T-cell (primary cell): Measurements from ENCODE around the gene GPR25. TPM values are rescaled to one million over a fixed set of nuclear protein-coding genes. Genes with fewer than 3 reads are reported as not detected.
"Not testable (repeated sequence)": the region's sequence is repeated elsewhere in the genome, so short reads cannot be mapped to it uniquely, and the experiment has no call there.

Experiments
- ATAC-seq, 4 experiments: fragments of 200-7000 bp in 3 of 4; fragments of 150-1000 bp in 1 of 4; cut with Tn5 transposase; replicated peaks in 1 of 4; 1 replicate in 3 of 4; 2 replicates in 1 of 4; pipeline ENCODE4 v1.10.0; 2021; ENCODE audit warnings: moderate library complexity in 3 of 4, mild to moderate bottlenecking in 2 of 4, moderate number of reproducible peaks in 1 of 4
- CTCF ChIA-PET, 2 donors: fragments of 300-600 bp; sonication (Branson Sonifier 250); formaldehyde crosslinking; loops; one replicate each; lab custom pipeline; 2022; ENCODE audit warnings: antibody characterized with exemption in 2 of 2; lab: Charles Lee
- POLR2A ChIA-PET, 2 donors: fragments of 300-600 bp; sonication (Branson Sonifier 250); formaldehyde crosslinking; loops; one replicate each; lab custom pipeline; 2022; ENCODE audit warnings: antibody characterized with exemption in 2 of 2; lab: Charles Lee
- DNase-seq, 35 experiments: peaks; one replicate each; pipeline versions ENCODE4 v3.0.0 to v3.0.0-alpha.2; 2013 to 2023
- H3K27ac ChIP-seq: one replicate; pipeline ENCODE4 v1.5.1; 2013; ENCODE audit warnings: low read length
- H3K27me3 ChIP-seq, 2 experiments: replicated peaks in 1 of 2; 1 replicate in 1 of 2; 2 replicates in 1 of 2; pipeline versions ENCODE4 v1.6.1 to v1.7.0; 2013; ENCODE audit warnings: low read length in 1 of 2, mixed read lengths in 1 of 2; ENCODE audit not compliant: control insufficient read depth in 2 of 2, insufficient read depth in 2 of 2; ENCODE audit errors: extremely low read depth in 1 of 2
- H3K36me3 ChIP-seq, 2 donors: 1 replicate in 1 of 2; 2 replicates in 1 of 2; pipeline versions ENCODE4 v1.6.1 to v1.7.0; 2013; ENCODE audit warnings: low read length in 1 of 2; ENCODE audit not compliant: control insufficient read depth in 2 of 2, insufficient read depth in 1 of 2; ENCODE audit errors: extremely low read depth in 1 of 2
- H3K4me1 ChIP-seq, 2 experiments: 1 replicate in 1 of 2; 2 replicates in 1 of 2; pipeline versions ENCODE4 v1.6.1 to v1.7.0; 2013; ENCODE audit warnings: low read length in 2 of 2, mixed read lengths in 1 of 2; ENCODE audit not compliant: insufficient read depth in 2 of 2, control insufficient read depth in 1 of 2; ENCODE audit errors: extremely low read depth in 1 of 2
- H3K4me3 ChIP-seq, 2 donors: 1 replicate in 1 of 2; 2 replicates in 1 of 2; pipeline versions ENCODE4 v1.5.1 to v1.7.0; 2013; ENCODE audit warnings: mild to moderate bottlenecking in 2 of 2, low read length in 1 of 2, moderate library complexity in 1 of 2; ENCODE audit not compliant: control insufficient read depth in 1 of 2; ENCODE audit errors: extremely low read depth in 1 of 2
- H3K9me3 ChIP-seq: 2 replicates; pipeline ENCODE4 v1.7.0; 2013
- H3K27ac Mint-ChIP-seq, 2 donors: one replicate each; pipeline ENCODE4 v1.8.0; 2020 to 2021; ENCODE audit warnings: mild to moderate bottlenecking in 2 of 2, mixed read lengths in 2 of 2
- H3K27me3 Mint-ChIP-seq, 2 donors: one replicate each; pipeline ENCODE4 v1.8.0; 2021 to 2022; ENCODE audit warnings: mixed read lengths in 2 of 2
- H3K36me3 Mint-ChIP-seq: one replicate; pipeline ENCODE4 v1.8.0; 2021; ENCODE audit warnings: mixed read lengths
- H3K4me1 Mint-ChIP-seq, 3 donors: one replicate each; pipeline ENCODE4 v1.8.0; 2020 to 2022; ENCODE audit warnings: mixed read lengths in 3 of 3, mild to moderate bottlenecking in 1 of 3
- H3K4me3 Mint-ChIP-seq, 3 donors: one replicate each; pipeline ENCODE4 v1.8.0; 2020 to 2022; ENCODE audit warnings: mild to moderate bottlenecking in 3 of 3, mixed read lengths in 3 of 3, moderate library complexity in 3 of 3
- H3K9me3 Mint-ChIP-seq, 3 donors: one replicate each; pipeline ENCODE4 v1.8.0; 2020 to 2022; ENCODE audit warnings: mixed read lengths in 3 of 3
- WGBS: methylation state at CpG from one replicate; pipeline ENCODE4 v1.1.5; 2013; ENCODE audit warnings: missing lambda C conversion rate; ENCODE audit not compliant: insufficient coverage; 5-methylcytosine and 5-hydroxymethylcytosine counted together
- total RNA-seq, 35 experiments: library from RNA in 6 of 35; stranded (reverse) in 6 of 35; fragments of 120-200 nt in 1 of 35; gene quantifications; one replicate each; pipeline versions ENCODE4 v1.2.1 to v1.2.4 and lab custom pipeline; 2013 to 2026

GPR25 gene
- total RNA-seq, 5 donors from 2014 or later (not counting 1 experiment from before 2014, with no cell fraction given): 1.2 to 6.7 (median 1.8) TPM

DNA sequence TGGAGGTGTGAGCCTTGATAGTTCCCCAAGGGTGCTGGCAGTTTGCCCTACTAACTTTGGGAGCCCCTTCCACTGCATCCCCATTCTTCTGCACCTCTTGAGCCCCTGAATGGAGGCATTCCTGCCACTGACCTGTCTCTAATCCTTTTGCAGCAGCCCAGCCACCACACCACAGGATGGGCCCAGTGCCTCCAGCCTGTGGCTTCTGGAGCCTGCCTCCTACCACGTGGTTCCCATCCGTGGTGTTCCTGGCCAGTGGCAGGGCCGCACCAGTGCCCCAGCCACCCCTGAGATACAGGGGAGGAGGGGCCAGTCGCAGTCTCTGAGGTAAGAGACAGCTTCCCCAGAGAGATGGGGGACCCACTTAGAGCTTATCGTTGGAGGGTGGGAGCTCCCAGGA is 36.3 kb downstream of the GPR25 start:
- CTCF ChIA-PET: no interaction called here

DNA sequence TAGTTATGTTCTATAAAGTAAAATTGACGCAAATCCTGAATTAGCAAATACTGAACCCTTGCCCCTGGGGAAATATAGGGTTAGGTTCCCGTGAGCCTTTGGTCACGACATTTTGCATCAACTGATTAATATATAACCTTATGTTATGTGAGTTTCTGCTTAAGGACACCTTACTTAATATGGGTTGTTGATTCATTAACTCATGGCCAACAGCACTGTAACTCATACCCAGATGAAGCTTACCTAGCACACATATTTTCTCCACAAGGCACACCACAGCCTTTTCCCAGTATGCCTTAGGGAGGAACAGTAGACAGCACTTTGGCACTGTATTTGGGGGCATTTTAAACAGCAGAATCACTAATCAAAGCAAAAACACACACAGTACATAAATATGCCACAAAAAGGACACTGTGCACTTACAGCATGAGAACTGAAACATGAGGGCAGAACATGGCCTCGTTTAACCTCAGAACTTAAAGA is 37.0 kb downstream of the GPR25 start:
- 80% methylated on average over 1 of the region's 4 CpGs for WGBS
- Mint-ChIP-seq H3K27me3 (peaks cover 0 to 3% of the 10 kb centered on the region in 2 donors), H3K4me1 (peaks cover 19 to 26% (median 21%) of the 10 kb centered on the region in 3 donors), H3K9me3 (no peaks in the 10 kb centered on the region), H3K27ac (no peak overlapping the region), H3K4me3 (no peak overlapping the region), H3K36me3 (no peaks in the 10 kb centered on the region)
- ChIA-PET CTCF (no interaction called here), POLR2A (no interaction called here)
- no peak for DNase-seq
- Histone ChIP-seq H3K27me3 (peaks cover 0 to 19% of the 10 kb centered on the region in 2 experiments), H3K4me3 (no peak overlapping the region), H3K9me3 (no peaks in the 10 kb centered on the region), H3K4me1 (peaks cover 3 to 18% of the 10 kb centered on the region in 2 experiments), H3K27ac (no peak overlapping the region), H3K36me3 (no peaks in the 10 kb centered on the region)
- no peak for ATAC-seq

More for the DNA sequence above, 36.3 kb downstream of the GPR25 start:
- Histone ChIP-seq H3K4me1 (peaks cover 3 to 25% of the 10 kb centered on the region in 2 experiments), H3K9me3 (no peaks in the 10 kb centered on the region), H3K27ac (no peak overlapping the region), H3K36me3 (no peaks in the 10 kb centered on the region), H3K27me3 (peaks cover 0 to 24% of the 10 kb centered on the region in 2 experiments), H3K4me3 (no peak overlapping the region)
- POLR2A ChIA-PET: no interaction called here
- Mint-ChIP-seq H3K4me3 (no peak overlapping the region), H3K27me3 (peaks cover 0 to 3% of the 10 kb centered on the region in 2 donors), H3K27ac (no peak overlapping the region), H3K9me3 (no peaks in the 10 kb centered on the region), H3K4me1 (peaks cover 19 to 32% (median 23%) of the 10 kb centered on the region in 3 donors), H3K36me3 (no peaks in the 10 kb centered on the region)
- no peak for ATAC-seq
- DNase-seq: no peak
- 94% methylated on average over 3 of the region's 5 CpGs for WGBS

DNA sequence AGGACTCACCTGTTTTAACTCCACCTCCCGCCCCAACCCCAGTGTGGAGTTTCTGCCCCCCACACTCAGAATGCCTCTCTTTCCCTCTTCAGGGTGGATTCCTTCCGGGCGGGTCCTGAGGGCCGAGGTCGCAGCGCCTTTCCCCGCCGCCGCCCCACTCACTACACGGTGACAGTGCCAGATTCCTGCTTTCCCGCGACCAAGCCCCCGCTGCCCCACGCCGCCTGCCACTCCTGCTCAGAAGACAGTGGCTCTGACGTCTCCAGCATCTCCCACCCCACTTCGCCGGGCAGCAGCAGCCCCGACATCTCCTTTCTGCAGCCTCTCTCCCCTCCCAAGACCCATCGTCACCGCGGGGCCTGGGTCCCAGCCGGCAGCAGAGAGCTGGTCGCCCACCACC is 38.6 kb downstream of the GPR25 start:
- CTCF ChIA-PET: no interaction called here

DNA sequence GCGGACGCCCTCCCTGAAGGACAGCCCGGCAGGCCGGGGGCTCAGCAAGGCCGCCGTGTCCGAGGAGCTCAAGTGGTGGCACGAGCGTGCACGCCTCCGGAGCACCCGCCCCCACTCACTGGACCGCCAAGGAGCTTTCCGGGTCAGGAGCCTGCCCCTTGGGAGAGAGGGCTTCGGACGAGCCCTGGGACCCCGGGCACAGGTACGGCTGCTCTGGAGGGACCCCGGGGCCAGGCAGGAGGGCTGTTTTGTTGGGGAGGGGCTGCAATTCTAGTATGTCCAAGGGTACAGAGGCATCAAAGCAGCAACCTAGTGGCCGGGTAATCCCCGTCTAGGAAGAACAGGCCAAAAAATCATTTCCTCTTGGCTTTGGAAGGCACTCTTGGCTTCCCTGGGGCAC is 39.2 kb downstream of the GPR25 start:
- ATAC-seq, H3K4me1 ChIP-seq, H3K4me3 ChIP-seq, H3K4me3 Mint-ChIP-seq, DNase-seq, H3K9me3 Mint-ChIP-seq, H3K36me3 ChIP-seq, H3K36me3 Mint-ChIP-seq, H3K27ac Mint-ChIP-seq, POLR2A ChIA-PET, H3K27ac ChIP-seq, H3K27me3 Mint-ChIP-seq, H3K9me3 ChIP-seq, CTCF ChIA-PET, H3K4me1 Mint-ChIP-seq: not testable (repeated sequence)
- H3K27me3 ChIP-seq: peaks cover 0 to 19% of the 10 kb centered on the region in 2 experiments
- WGBS: 90% methylated on average over 7 of the region's 21 CpGs

More for the DNA sequence above, 38.6 kb downstream of the GPR25 start:
- no peaks in the 10 kb centered on the region for H3K36me3 ChIP-seq
- 97% methylated on average over 19 of the region's 24 CpGs for WGBS
- peaks cover 0 to 3% of the 10 kb centered on the region in 2 donors for H3K27me3 Mint-ChIP-seq
- H3K4me1 ChIP-seq: peaks cover 0 to 3% of the 10 kb centered on the region in 2 experiments
- no peak overlapping the region for H3K4me3 ChIP-seq
- H3K27ac ChIP-seq: no peak overlapping the region
- no peak overlapping the region for H3K4me3 Mint-ChIP-seq
- POLR2A ChIA-PET: no interaction called here
- DNase-seq: no peak
- H3K9me3 Mint-ChIP-seq: no peaks in the 10 kb centered on the region
- H3K27ac Mint-ChIP-seq: no peak overlapping the region
- no peak for ATAC-seq
- peaks cover 9 to 14% (median 10%) of the 10 kb centered on the region in 3 donors for H3K4me1 Mint-ChIP-seq
- H3K27me3 ChIP-seq: peaks cover 0 to 19% of the 10 kb centered on the region in 2 experiments
- H3K9me3 ChIP-seq: no peaks in the 10 kb centered on the region
- no peaks in the 10 kb centered on the region for H3K36me3 Mint-ChIP-seq

DNA sequence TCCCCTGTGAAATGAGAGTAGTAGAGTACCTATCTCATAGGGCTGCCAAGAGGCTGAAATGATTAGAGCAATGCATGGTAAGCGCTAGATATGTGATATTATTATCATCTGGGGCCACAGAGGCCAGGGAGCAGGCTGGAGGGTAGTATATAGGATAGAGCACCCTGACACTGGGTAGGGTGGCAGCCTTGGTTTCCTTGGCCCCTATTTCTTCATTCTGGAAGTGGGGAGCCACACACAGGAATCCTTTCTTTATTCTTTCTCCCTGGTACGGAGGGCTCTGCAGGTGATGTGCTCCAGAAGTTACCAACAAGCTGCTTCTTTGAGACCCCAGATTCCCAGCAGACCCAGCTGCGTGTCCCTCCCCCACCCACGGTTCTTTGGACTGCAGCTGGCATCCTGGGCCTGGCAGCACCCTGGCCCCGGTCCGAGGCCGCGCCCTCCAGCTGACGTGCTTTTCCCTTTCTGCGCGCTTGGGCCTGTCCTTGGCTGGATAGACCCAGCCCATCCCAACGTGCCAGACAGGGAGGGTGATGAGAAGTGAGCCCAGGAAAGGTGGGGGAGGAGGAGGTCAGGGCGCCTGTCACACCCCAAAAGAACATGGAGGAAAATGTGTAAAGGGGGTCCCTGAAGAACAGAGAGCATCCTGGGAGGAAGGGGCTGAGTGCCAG is 40.1 kb downstream of the GPR25 start:
- Mint-ChIP-seq H3K36me3 (no peaks in the 10 kb centered on the region), H3K27me3 (peaks cover 0 to 3% of the 10 kb centered on the region in 2 donors), H3K4me3 (no peak overlapping the region), H3K4me1 (peaks cover under 1 to 6% (median 5%) of the 10 kb centered on the region in 3 donors), H3K9me3 (no peaks in the 10 kb centered on the region), H3K27ac (no peak overlapping the region)
- H3K27ac ChIP-seq: no peak overlapping the region
- ATAC-seq (no peak), DNase-seq (no peak)
- H3K27me3 ChIP-seq: peaks cover 0 to 12% of the 10 kb centered on the region in 2 experiments
- POLR2A ChIA-PET: no interaction called here
- H3K9me3 ChIP-seq: no peaks in the 10 kb centered on the region
- H3K4me3 ChIP-seq: no peak overlapping the region
- CTCF ChIA-PET: no interaction called here
- no peaks in the 10 kb centered on the region for H3K4me1 ChIP-seq
- 85% methylated on average over 6 of the region's 13 CpGs for WGBS
- no peaks in the 10 kb centered on the region for H3K36me3 ChIP-seq

DNA sequence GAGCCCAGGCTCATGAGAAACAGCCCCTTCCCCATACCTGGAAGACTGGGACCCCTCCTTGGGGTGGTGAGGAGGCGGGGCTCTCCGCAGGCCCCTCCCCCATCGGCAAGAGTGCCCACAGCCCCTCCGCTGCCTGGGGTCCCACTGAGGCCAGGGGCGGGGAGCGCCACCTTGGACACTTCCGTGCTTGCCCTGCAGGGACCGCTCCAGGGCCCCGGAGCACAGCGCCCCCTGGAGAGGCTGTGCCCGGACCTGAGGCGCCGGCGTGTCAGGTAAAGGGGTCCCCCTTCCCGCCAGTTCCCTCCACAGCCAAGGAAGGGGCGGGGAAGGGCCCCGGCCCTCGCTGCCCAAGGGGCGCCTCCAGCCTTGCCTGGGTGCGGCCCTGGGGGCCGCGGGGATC is 43.4 kb downstream of the GPR25 start:
- Mint-ChIP-seq H3K27ac (no peak overlapping the region), H3K4me3 (no peak overlapping the region), H3K36me3 (no peaks in the 10 kb centered on the region), H3K9me3 (no peaks in the 10 kb centered on the region), H3K4me1 (no peaks in the 10 kb centered on the region), H3K27me3 (no peaks in the 10 kb centered on the region)
- H3K27ac ChIP-seq: no peak overlapping the region
- WGBS: 71% methylated on average over 22 of the region's 22 CpGs
- H3K9me3 ChIP-seq: no peaks in the 10 kb centered on the region
- ChIA-PET CTCF (interaction anchor here in 1 of 2 donors (0.7 kb wide), 1 partner anchor 24 kb away, joined by 3 read pairs; no protein-coding TSS in a partner anchor), POLR2A (interaction anchor here in 1 of 2 donors (0.7 kb wide), 1 partner anchor 11 kb away, joined by 3 read pairs; no protein-coding TSS in a partner anchor)
- DNase-seq (no peak), ATAC-seq (no peak)
- peaks cover 0 to 10% of the 10 kb centered on the region in 2 experiments for H3K27me3 ChIP-seq
- H3K4me3 ChIP-seq: no peak overlapping the region
- H3K36me3 ChIP-seq: no peaks in the 10 kb centered on the region
- no peaks in the 10 kb centered on the region for H3K4me1 ChIP-seq
